ENCODE results near the gene OSBPL10.

Gene OSBPL10

GRCh38 chr3:31754575-31755278 lies 226.3 kb downstream of the OSBPL10 start:
- H3K36me3 ChIP-seq (ENCODE audit: control insufficient read depth, insufficient read depth, low read length): no peaks in the 10 kb centered on the region
- no peaks in the 10 kb centered on the region for H3K27me3 ChIP-seq (ENCODE audit: control insufficient read depth, insufficient read depth, low read length)
- DNase-seq (ENCODE audit: low read depth, low spot score): no peak
- H3K4me1 ChIP-seq (ENCODE audit: control insufficient read depth, insufficient read depth, low read length): no peaks in the 10 kb centered on the region
- no peak overlapping the region for H3K27ac ChIP-seq (ENCODE audit: low read length)
- H3K9me3 ChIP-seq (ENCODE audit: control insufficient read depth, insufficient read depth, low read length): no peaks in the 10 kb centered on the region
- no peak overlapping the region for H3K4me3 ChIP-seq (ENCODE audit: low read length)
- no CpG with 5 or more reads among the region's 6 CpGs for WGBS (ENCODE audit: insufficient coverage, insufficient read length)

- Histone ChIP-seq H3K4me3 (ENCODE audit: low read length) (no peak overlapping the region), H3K27ac (ENCODE audit: low read length) (no peak overlapping the region), H3K4me1 (ENCODE audit: control insufficient read depth, insufficient read depth, low read length) (no peaks in the 10 kb centered on the region), H3K36me3 (ENCODE audit: control insufficient read depth, insufficient read depth, low read length) (no peaks in the 10 kb centered on the region), H3K9me3 (ENCODE audit: control insufficient read depth, insufficient read depth, low read length) (no peaks in the 10 kb centered on the region), H3K27me3 (ENCODE audit: control insufficient read depth, insufficient read depth, low read length) (no peaks in the 10 kb centered on the region)
- WGBS (ENCODE audit: insufficient coverage, insufficient read length): no CpG with 5 or more reads among the region's 7 CpGs
- no peak for DNase-seq (ENCODE audit: low read depth, low spot score)
Measured at GRCh38 chr3:31753050-31753425, 228.0 kb downstream of the OSBPL10 start.

- no CpG with 5 or more reads among the region's 7 CpGs for WGBS (ENCODE audit: insufficient coverage, insufficient read length)
- H3K4me1 ChIP-seq (ENCODE audit: control insufficient read depth, insufficient read depth, low read length): no peaks in the 10 kb centered on the region
- no peaks in the 10 kb centered on the region for H3K9me3 ChIP-seq (ENCODE audit: control insufficient read depth, insufficient read depth, low read length)
- no peak overlapping the region for H3K4me3 ChIP-seq (ENCODE audit: low read length)
- no peaks in the 10 kb centered on the region for H3K36me3 ChIP-seq (ENCODE audit: control insufficient read depth, insufficient read depth, low read length)
- no peak for DNase-seq (ENCODE audit: low read depth, low spot score)
- no peak overlapping the region for H3K27ac ChIP-seq (ENCODE audit: low read length)
- no peaks in the 10 kb centered on the region for H3K27me3 ChIP-seq (ENCODE audit: control insufficient read depth, insufficient read depth, low read length)
Measured at GRCh38 chr3:31752305-31753049, 228.6 kb downstream of the OSBPL10 start.

DNA sequence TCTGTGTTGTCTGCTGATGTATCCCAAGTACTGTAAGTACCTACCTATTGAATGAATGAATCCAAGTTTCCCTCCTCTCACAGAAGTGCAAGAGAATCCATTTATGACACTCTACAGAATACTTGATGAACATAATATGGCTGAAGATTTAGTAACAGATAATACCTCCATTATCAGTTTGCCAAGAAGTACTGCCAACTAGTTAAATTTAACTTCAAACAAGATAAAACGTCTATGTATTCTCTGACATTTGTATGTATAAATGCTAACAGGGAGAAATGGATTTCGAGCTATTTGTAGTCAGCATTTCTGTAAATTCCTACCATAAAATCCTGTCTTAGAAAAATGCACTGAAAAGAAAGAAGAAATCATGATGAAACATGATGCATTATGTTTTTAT lies 230.7 kb downstream of the OSBPL10 start:
- no CpG with 5 or more reads among the region's 2 CpGs for WGBS (ENCODE audit: insufficient coverage, insufficient read length)
- no peak overlapping the region for H3K4me3 ChIP-seq (ENCODE audit: low read length)
- H3K36me3 ChIP-seq (ENCODE audit: control insufficient read depth, insufficient read depth, low read length): no peaks in the 10 kb centered on the region
- no peaks in the 10 kb centered on the region for H3K4me1 ChIP-seq (ENCODE audit: control insufficient read depth, insufficient read depth, low read length)
- H3K27me3 ChIP-seq (ENCODE audit: control insufficient read depth, insufficient read depth, low read length): no peaks in the 10 kb centered on the region
- no peaks in the 10 kb centered on the region for H3K9me3 ChIP-seq (ENCODE audit: control insufficient read depth, insufficient read depth, low read length)
- DNase-seq (ENCODE audit: low read depth, low spot score): no peak
- no peak overlapping the region for H3K27ac ChIP-seq (ENCODE audit: low read length)

DNA sequence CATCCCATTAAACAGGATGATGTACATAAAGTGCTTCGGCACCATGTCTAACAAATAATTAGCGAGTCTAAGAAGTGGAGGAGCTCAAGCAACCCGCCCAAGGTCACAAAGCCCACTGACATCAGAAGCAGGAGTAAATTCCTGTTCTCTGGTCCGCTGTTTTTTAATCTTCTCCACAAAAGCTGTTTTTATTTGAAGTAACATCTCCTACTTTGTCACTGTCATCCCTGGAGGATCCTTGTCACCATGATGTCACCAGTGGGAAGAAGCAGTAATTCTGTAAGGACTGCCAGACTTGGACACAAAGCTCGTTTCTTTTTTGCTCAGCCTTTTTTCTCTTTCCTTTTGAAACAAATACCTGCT lies 232.1 kb downstream of the OSBPL10 start:
- no peak overlapping the region for H3K4me3 ChIP-seq (ENCODE audit: low read length)
- H3K36me3 ChIP-seq (ENCODE audit: control insufficient read depth, insufficient read depth, low read length): no peaks in the 10 kb centered on the region
- no peaks in the 10 kb centered on the region for H3K27me3 ChIP-seq (ENCODE audit: control insufficient read depth, insufficient read depth, low read length)
- no CpG with 5 or more reads among the region's 5 CpGs for WGBS (ENCODE audit: insufficient coverage, insufficient read length)
- H3K27ac ChIP-seq (ENCODE audit: low read length): no peak overlapping the region
- H3K9me3 ChIP-seq (ENCODE audit: control insufficient read depth, insufficient read depth, low read length): no peaks in the 10 kb centered on the region
- DNase-seq (ENCODE audit: low read depth, low spot score): no peak
- no peaks in the 10 kb centered on the region for H3K4me1 ChIP-seq (ENCODE audit: control insufficient read depth, insufficient read depth, low read length)

- Histone ChIP-seq H3K27me3 (ENCODE audit: control insufficient read depth, insufficient read depth, low read length) (no peaks in the 10 kb centered on the region), H3K4me1 (ENCODE audit: control insufficient read depth, insufficient read depth, low read length) (no peaks in the 10 kb centered on the region), H3K9me3 (ENCODE audit: control insufficient read depth, insufficient read depth, low read length) (no peaks in the 10 kb centered on the region), H3K4me3 (ENCODE audit: low read length) (no peak overlapping the region), H3K36me3 (ENCODE audit: control insufficient read depth, insufficient read depth, low read length) (no peaks in the 10 kb centered on the region), H3K27ac (ENCODE audit: low read length) (no peak overlapping the region)
- no peak for DNase-seq (ENCODE audit: low read depth, low spot score)
- WGBS (ENCODE audit: insufficient coverage, insufficient read length): no CpG with 5 or more reads among the region's 5 CpGs
Measured at GRCh38 chr3:31748281-31748932, 232.7 kb downstream of the OSBPL10 start.

DNA sequence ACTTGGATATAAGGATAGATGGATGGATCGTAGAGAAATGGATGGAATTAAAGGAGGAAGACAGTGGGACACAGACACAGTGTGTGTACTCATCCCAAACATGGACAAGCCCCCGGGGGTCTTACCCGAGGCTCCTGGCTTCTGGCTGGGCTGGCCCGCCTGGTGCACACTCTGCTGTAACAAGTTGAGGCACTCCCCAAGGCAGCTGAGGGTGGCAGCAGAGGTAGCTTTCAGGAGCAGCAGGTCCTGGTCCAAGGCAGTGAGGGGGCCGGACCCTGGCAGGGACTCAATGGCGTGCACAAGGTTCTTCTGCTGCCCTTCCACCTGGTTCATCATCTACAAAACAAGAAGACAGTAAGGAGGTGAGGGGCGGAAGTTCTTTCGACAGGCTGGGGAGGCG lies 233.3 kb downstream of the OSBPL10 start:
- no peaks in the 10 kb centered on the region for H3K9me3 ChIP-seq (ENCODE audit: control insufficient read depth, insufficient read depth, low read length)
- no peaks in the 10 kb centered on the region for H3K4me1 ChIP-seq (ENCODE audit: control insufficient read depth, insufficient read depth, low read length)
- H3K27ac ChIP-seq (ENCODE audit: low read length): no peak overlapping the region
- H3K4me3 ChIP-seq (ENCODE audit: low read length): no peak overlapping the region
- WGBS (ENCODE audit: insufficient coverage, insufficient read length): 100% methylated on average over 1 of the region's 9 CpGs
- no peaks in the 10 kb centered on the region for H3K36me3 ChIP-seq (ENCODE audit: control insufficient read depth, insufficient read depth, low read length)
- no peaks in the 10 kb centered on the region for H3K27me3 ChIP-seq (ENCODE audit: control insufficient read depth, insufficient read depth, low read length)
- DNase-seq (ENCODE audit: low read depth, low spot score): no peak

DNA sequence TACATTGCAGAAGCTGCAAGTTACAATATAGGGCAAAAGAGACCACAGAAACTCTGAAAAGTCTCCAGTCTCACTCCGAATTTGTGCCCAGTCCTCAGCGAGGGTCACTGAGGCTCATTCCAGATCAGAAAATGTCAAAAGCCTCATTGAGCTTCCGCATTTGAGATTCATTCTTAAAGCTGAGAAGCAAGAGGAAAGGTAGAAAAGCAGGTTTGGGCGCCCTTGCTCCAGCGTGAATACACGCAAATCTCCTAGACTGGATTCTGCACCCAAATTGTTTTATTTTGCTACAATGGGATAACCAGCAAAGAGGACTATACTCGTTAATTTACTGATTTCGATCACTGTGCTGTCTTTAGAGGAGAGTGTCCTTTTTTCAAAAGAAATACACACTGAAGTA lies 236.1 kb downstream of the OSBPL10 start:
- Histone ChIP-seq H3K36me3 (ENCODE audit: control insufficient read depth, insufficient read depth, low read length) (no peaks in the 10 kb centered on the region), H3K27ac (ENCODE audit: low read length) (no peak overlapping the region), H3K4me3 (ENCODE audit: low read length) (no peak overlapping the region), H3K4me1 (ENCODE audit: control insufficient read depth, insufficient read depth, low read length) (no peaks in the 10 kb centered on the region), H3K27me3 (ENCODE audit: control insufficient read depth, insufficient read depth, low read length) (no peaks in the 10 kb centered on the region), H3K9me3 (ENCODE audit: control insufficient read depth, insufficient read depth, low read length) (no peaks in the 10 kb centered on the region)
- DNase-seq (ENCODE audit: low read depth, low spot score): no peak
- no CpG with 5 or more reads among the region's 8 CpGs for WGBS (ENCODE audit: insufficient coverage, insufficient read length)

- H3K27me3 ChIP-seq (ENCODE audit: control insufficient read depth, insufficient read depth, low read length): no peaks in the 10 kb centered on the region
- no peaks in the 10 kb centered on the region for H3K9me3 ChIP-seq (ENCODE audit: control insufficient read depth, insufficient read depth, low read length)
- no peak overlapping the region for H3K27ac ChIP-seq (ENCODE audit: low read length)
- no CpG with 5 or more reads among the region's 5 CpGs for WGBS (ENCODE audit: insufficient coverage, insufficient read length)
- H3K4me3 ChIP-seq (ENCODE audit: low read length): no peak overlapping the region
- no peaks in the 10 kb centered on the region for H3K36me3 ChIP-seq (ENCODE audit: control insufficient read depth, insufficient read depth, low read length)
- DNase-seq (ENCODE audit: low read depth, low spot score): no peak
- H3K4me1 ChIP-seq (ENCODE audit: control insufficient read depth, insufficient read depth, low read length): no peaks in the 10 kb centered on the region
Measured at GRCh38 chr3:31743331-31744089, 237.6 kb downstream of the OSBPL10 start.

GRCh38 chr3:31740397-31740796 lies 240.7 kb downstream of the OSBPL10 start:
- no peak for DNase-seq (ENCODE audit: low read depth, low spot score)
- no CpG with 5 or more reads among the region's 1 CpG for WGBS (ENCODE audit: insufficient coverage, insufficient read length)
- H3K36me3 ChIP-seq (ENCODE audit: control insufficient read depth, insufficient read depth, low read length): no peaks in the 10 kb centered on the region

More at GRCh38 chr3:31740397-31740796, 240.7 kb downstream of the OSBPL10 start:
- H3K27me3 ChIP-seq (ENCODE audit: control insufficient read depth, insufficient read depth, low read length): no peaks in the 10 kb centered on the region
- H3K4me3 ChIP-seq (ENCODE audit: low read length): no peak overlapping the region
- H3K9me3 ChIP-seq (ENCODE audit: control insufficient read depth, insufficient read depth, low read length): no peaks in the 10 kb centered on the region
- no peak overlapping the region for H3K27ac ChIP-seq (ENCODE audit: low read length)
- H3K4me1 ChIP-seq (ENCODE audit: control insufficient read depth, insufficient read depth, low read length): no peaks in the 10 kb centered on the region; the same call in 1 of the 2 replicates

Measured in iPS DF 6.9 (cell line).